Measurements from ENCODE around the gene TMIE. TPM values are rescaled to one million over a fixed set of nuclear protein-coding genes. Genes with fewer than 3 reads are reported as not detected.

TMIE gene
- total and polyA plus RNA-seq, 10 of the 15 experiments (the other 5 are each of a cell fraction or from before 2014, with no cell fraction given): not detected

GRCh38 chr3:46719044-46719565, 17.9 kb downstream of the TMIE start:
- H3K9ac ChIP-seq (ENCODE audit: control insufficient read depth, insufficient read depth, low read length): no peak overlapping the region
- no peak for FAIRE-seq
- ChIA-PET RAD21 (ENCODE audit: unreplicated experiment) (no interaction called here), POLR2A (no interaction called here), SMC1A (ENCODE audit: uncharacterized antibody, unreplicated experiment) (interaction anchor here (1.1 kb wide), 1 partner anchor 189 kb away, joined by 3 read pairs; no protein-coding TSS in a partner anchor), CTCF (interaction anchor here (0.9 to 1.4 kb wide), 3 partner anchors 8 to 10 kb away, joined by 3 to 4 read pairs (median 3); no protein-coding TSS in a partner anchor)
- DNase-seq (ENCODE audit: low read depth, low spot score): no peak
- no peaks in the 10 kb centered on the region for H4K20me1 ChIP-seq (ENCODE audit: control insufficient read depth, insufficient read depth)
- no TSS peak for BruUV-seq (replicated peaks)
- H3K9me3 ChIP-seq (replicated peaks; ENCODE audit: control insufficient read depth, insufficient read depth, low read length): no peaks in the 10 kb centered on the region
- no peak overlapping the region for H3K4me2 ChIP-seq (ENCODE audit: control insufficient read depth, insufficient read depth)
- 51% methylated on average over 2 of the region's 2 CpGs for WGBS (ENCODE audit: insufficient coverage, insufficient replicate concordance, low lambda C conversion rate, missing lambda C conversion rate)
- in situ Hi-C loops (cut with MboI): loop anchor here (10.0 kb wide), 1 partner anchor 656 kb away; no protein-coding TSS in a partner anchor
- intact Hi-C loops (cut with micrococcal nuclease; ENCODE audit: unreplicated experiment): no loop called here
- no peak overlapping the region for H3K4me3 ChIP-seq
- peaks cover 5% of the 10 kb centered on the region for H3K4me1 ChIP-seq (ENCODE audit: control insufficient read depth, insufficient read depth, low read length)
- ATAC-seq: no peak
- H2AFZ ChIP-seq (ENCODE audit: control insufficient read depth, low read depth, low read length): no peak overlapping the region
- no peaks in the 10 kb centered on the region for H3K27me3 ChIP-seq (replicated peaks in 1 of 2; ENCODE audit: control insufficient read depth in 2 of 2, insufficient read depth in 2 of 2, low read length in 1 of 2)
- TF ChIP-seq ZZZ3 (IDR thresholded peaks at IDR 0.05; ENCODE audit: control insufficient read depth, insufficient read length, low read depth) (no peak), EP300 (IDR thresholded peaks at IDR 0.05; ENCODE audit: borderline replicate concordance in 1 of 2, control insufficient read depth in 1 of 2, low read depth in 2 of 2, low read length in 2 of 2) (no peak), MEF2A (IDR thresholded peaks at IDR 0.05; ENCODE audit: insufficient read depth, low read depth, low read length) (no peak), ZNF274 (IDR thresholded peaks at IDR 0.05; ENCODE audit: insufficient read depth, insufficient read length) (no peak), ZNF622 (IDR thresholded peaks at IDR 0.05) (no peak), ZBED1 (IDR thresholded peaks at IDR 0.05; ENCODE audit: borderline replicate concordance) (no peak)
- H3K79me2 ChIP-seq (ENCODE audit: control insufficient read depth, insufficient read depth, low read length): no peaks in the 10 kb centered on the region
- no peaks in the 10 kb centered on the region for H3K36me3 ChIP-seq (ENCODE audit: control insufficient read depth in 2 of 2, insufficient read depth in 2 of 2, low read length in 1 of 2)
- no peak overlapping the region for H3K27ac ChIP-seq (ENCODE audit: control insufficient read depth, insufficient read depth)

GRCh38 chr3:46719735-46720271, 18.6 kb downstream of the TMIE start:
- H3K79me2 ChIP-seq (ENCODE audit: control insufficient read depth, insufficient read depth, low read length): no peaks in the 10 kb centered on the region
- H4K20me1 ChIP-seq (ENCODE audit: control insufficient read depth, insufficient read depth): no peaks in the 10 kb centered on the region
- intact Hi-C loops (cut with micrococcal nuclease; ENCODE audit: unreplicated experiment) (no loop called here), in situ Hi-C loops (cut with MboI) (loop anchor here (10.0 kb wide), 1 partner anchor 655 kb away; no protein-coding TSS in a partner anchor)
- no peak overlapping the region for H3K27ac ChIP-seq (ENCODE audit: control insufficient read depth, insufficient read depth)
- no peak overlapping the region for H3K9ac ChIP-seq (ENCODE audit: control insufficient read depth, insufficient read depth, low read length)
- H3K27me3 ChIP-seq (replicated peaks in 1 of 2; ENCODE audit: control insufficient read depth in 2 of 2, insufficient read depth in 2 of 2, low read length in 1 of 2): no peaks in the 10 kb centered on the region
- no peak for DNase-seq (ENCODE audit: low read depth, low spot score)
- POLR2A ChIA-PET: interaction anchor here (0.6 to 0.9 kb wide), 2 partner anchors 200 to 247 kb away, joined by 3 read pairs; no protein-coding TSS in a partner anchor
- FAIRE-seq: no peak
- no peak overlapping the region for H3K4me3 ChIP-seq
- SMC1A ChIA-PET (ENCODE audit: uncharacterized antibody, unreplicated experiment): interaction anchor here (0.5 to 1.1 kb wide), 2 partner anchors 26 to 189 kb away, joined by 3 read pairs; no protein-coding TSS in a partner anchor
- no peak for ATAC-seq
- RAD21 ChIA-PET (ENCODE audit: unreplicated experiment): no interaction called here
- no peak overlapping the region for H3K4me2 ChIP-seq (ENCODE audit: control insufficient read depth, insufficient read depth)
- no peaks in the 10 kb centered on the region for H3K4me1 ChIP-seq (ENCODE audit: control insufficient read depth, insufficient read depth, low read length)
- H3K36me3 ChIP-seq (ENCODE audit: control insufficient read depth in 2 of 2, insufficient read depth in 2 of 2, low read length in 1 of 2): no peaks in the 10 kb centered on the region
- no peaks in the 10 kb centered on the region for H3K9me3 ChIP-seq (replicated peaks; ENCODE audit: control insufficient read depth, insufficient read depth, low read length)
- WGBS (ENCODE audit: insufficient coverage, insufficient replicate concordance, low lambda C conversion rate, missing lambda C conversion rate): 27% methylated on average over 4 of the region's 4 CpGs
- H2AFZ ChIP-seq (ENCODE audit: control insufficient read depth, low read depth, low read length): no peak overlapping the region
- CTCF ChIA-PET: no interaction called here
- BruUV-seq (replicated peaks): no TSS peak
- TF ChIP-seq EGR1 (IDR thresholded peaks at IDR 0.05; ENCODE audit: borderline replicate concordance in 1 of 2, low read depth in 2 of 2, low read length in 2 of 2): no peak
- TF ChIP-seq MYB (IDR thresholded peaks at IDR 0.05; ENCODE audit: borderline replicate concordance, low read depth, low read length): no peak
- TF ChIP-seq SRF (IDR thresholded peaks at IDR 0.05; ENCODE audit: low read depth in 2 of 2, low read length in 2 of 2): no peak
- no peak for TF ChIP-seq CREB1 (IDR thresholded peaks at IDR 0.05; ENCODE audit: low read depth)
- no peak for TF ChIP-seq MEF2B (IDR thresholded peaks at IDR 0.05; ENCODE audit: partially characterized antibody, poor library complexity, severe bottlenecking)
- TF ChIP-seq ZBTB33 (IDR thresholded peaks at IDR 0.05): no peak
- TF ChIP-seq BRCA1 (IDR thresholded peaks at IDR 0.05; ENCODE audit: low read depth, low read length): no peak
- no peak for TF ChIP-seq ZNF622 (IDR thresholded peaks at IDR 0.05)
- TF ChIP-seq TCF3 (IDR thresholded peaks at IDR 0.05; ENCODE audit: borderline replicate concordance, insufficient read depth, low read depth, low read length): no peak
- TF ChIP-seq ZNF207 (IDR thresholded peaks at IDR 0.05; ENCODE audit: borderline replicate concordance): no peak

All from GM12878 (cell line).